HG02884 (cell line): ENCODE measurements around the gene SYDE1.

Experiments used
- ATAC-seq: cut with Tn5 transposase; IDR thresholded peaks from one replicate; pipeline ENCODE4 v1.9.1; 2021; ENCODE audit warnings: mild to moderate bottlenecking, moderate library complexity; ENCODE audit not compliant: unreplicated experiment

The SYDE1 gene

DNA sequence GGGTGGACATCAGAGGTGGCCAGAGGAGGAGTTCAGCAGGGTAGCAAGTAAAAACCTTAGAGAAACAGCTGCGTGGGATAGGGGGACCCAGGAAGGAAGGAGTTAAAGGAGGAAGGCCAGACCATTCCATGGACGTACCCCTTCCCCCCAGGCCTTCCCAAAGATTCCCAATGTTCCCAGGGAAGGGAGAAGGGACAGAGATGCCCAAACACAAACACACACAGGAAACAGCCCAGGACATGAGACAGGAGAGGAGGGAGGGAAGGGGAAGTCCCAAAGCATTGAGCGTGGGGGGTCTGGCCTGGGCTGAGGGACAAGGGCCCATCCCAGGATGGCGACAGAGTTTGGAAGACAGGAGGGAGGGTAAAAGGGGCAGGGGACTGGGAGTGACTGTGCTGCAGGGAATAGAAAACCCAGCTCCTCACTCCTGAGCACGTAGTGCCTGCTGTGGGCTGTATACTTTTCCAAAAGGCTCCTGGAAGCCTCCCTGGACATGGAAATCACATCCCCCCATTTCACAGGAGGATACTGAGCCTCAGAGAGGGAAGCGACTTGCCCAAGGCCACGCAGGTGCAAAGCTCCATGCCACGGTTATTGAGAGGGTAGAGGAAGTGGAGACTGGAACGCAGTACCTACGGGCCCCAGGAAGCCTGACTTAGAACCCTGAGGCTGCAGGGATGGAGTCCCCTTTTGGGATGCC, 1.1 kb downstream of the SYDE1 start:
- ATAC-seq: no peak

DNA sequence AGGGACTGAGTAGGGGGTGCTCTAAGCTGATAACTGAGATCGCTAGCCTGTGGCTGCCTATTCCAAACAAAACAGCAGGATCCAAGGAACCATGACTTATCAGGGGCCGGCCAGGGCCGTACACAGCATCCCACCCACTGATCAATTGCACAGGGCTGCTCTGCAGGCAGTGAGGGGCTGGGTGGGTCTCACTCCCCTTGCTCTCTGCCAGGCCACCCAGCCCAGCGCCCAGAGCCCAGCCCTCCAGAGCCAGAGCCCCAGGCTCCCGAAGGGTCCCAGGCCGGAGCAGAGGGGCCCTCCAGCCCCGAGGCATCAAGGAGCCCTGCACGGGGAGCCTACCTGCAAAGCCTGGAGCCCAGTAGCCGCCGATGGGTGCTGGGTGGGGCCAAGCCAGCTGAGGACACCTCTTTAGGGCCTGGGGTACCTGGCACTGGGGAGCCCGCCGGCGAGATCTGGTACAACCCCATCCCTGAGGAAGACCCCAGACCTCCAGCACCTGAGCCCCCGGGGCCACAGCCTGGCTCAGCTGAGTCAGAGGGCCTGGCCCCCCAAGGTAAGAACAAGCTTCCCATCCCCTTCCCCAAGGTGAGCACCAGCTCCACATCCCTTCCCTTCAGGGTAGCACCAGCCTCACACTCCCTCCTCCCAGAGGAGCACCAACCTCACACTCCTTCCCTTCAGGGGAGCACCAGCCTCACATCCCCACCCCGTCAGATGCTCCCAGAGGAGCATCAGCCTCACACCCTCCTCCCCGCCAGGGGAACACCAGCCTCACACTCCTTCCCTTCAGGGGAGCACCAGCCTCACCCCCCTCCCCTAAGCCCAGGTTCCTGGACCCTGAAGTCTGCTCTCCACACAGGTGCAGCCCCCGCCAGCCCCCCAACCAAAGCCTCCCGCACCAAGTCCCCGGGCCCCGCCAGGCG, 1.9 kb downstream of the SYDE1 start:
- no peak for ATAC-seq

DNA sequence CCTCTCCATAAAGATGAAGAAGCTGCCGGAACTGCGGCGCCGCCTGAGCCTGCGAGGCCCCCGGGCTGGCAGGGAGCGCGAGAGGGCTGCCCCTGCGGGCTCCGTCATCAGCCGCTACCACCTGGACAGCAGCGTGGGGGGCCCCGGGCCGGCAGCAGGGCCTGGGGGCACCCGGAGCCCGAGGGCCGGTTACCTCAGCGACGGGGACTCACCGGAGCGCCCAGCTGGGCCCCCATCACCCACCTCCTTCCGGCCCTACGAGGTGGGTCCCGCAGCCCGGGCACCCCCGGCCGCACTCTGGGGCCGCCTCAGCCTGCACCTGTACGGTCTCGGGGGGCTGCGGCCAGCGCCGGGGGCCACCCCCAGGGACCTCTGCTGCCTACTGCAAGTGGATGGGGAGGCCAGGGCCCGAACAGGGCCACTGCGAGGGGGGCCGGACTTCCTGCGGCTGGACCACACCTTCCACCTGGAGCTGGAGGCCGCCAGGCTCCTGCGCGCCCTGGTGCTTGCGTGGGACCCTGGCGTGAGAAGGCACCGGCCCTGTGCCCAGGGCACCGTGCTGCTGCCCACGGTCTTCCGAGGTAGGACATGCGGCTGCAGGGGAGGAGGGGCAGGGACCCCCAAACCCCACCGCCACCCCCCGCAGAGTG, 2.7 kb downstream of the SYDE1 start:
- no peak for ATAC-seq

DNA sequence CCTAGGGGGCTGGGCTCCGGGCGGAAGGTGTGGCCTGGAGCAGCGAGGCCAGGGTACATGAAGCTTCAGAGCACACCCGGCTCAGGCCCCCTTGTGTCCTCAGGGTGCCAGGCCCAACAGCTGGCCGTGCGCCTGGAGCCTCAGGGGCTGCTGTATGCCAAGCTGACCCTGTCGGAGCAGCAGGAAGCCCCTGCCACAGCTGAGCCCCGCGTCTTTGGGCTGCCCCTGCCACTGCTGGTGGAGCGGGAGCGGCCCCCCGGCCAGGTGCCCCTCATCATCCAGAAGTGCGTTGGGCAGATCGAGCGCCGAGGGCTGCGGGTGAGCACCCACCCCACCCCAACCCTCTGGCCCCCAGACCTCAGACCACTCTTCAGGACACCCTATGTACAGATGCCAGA, 3.2 kb downstream of the SYDE1 start:
- ATAC-seq: no peak

DNA sequence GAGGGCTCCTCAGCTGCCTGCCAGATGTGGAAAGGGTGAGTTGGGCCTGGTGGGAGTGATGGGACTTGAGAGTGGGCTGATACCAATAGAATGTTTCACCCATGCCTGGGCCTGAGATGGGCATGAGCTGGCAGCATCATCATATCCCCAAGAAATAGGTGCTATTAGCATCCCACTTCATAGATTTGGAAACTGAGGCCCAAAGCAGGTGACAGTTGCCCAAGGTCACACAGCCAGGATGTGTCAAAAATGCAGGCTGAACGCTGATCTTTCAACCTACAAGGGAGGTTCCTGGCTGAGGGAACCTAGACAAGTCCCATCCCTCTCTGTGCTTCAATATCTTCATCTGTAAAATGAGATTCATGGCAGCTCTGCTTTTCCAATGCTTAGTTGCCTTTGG, 4.6 kb downstream of the SYDE1 start:
- no peak for ATAC-seq

DNA sequence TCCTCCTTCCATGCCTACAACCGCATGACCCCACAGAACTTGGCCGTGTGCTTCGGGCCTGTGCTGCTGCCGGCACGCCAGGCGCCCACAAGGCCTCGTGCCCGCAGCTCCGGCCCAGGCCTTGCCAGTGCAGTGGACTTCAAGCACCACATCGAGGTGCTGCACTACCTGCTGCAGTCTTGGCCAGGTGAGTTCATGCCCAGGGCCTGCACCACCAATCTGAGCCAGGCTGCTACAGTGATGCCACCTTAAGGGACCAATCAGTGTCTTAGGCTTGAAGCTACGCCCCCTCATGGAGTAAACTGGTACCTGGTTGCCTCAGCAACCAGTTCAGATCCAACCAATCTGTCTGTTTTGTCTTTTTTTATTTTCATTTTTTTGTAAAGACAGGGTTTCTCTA, 5.2 kb downstream of the SYDE1 start:
- no peak for ATAC-seq

DNA sequence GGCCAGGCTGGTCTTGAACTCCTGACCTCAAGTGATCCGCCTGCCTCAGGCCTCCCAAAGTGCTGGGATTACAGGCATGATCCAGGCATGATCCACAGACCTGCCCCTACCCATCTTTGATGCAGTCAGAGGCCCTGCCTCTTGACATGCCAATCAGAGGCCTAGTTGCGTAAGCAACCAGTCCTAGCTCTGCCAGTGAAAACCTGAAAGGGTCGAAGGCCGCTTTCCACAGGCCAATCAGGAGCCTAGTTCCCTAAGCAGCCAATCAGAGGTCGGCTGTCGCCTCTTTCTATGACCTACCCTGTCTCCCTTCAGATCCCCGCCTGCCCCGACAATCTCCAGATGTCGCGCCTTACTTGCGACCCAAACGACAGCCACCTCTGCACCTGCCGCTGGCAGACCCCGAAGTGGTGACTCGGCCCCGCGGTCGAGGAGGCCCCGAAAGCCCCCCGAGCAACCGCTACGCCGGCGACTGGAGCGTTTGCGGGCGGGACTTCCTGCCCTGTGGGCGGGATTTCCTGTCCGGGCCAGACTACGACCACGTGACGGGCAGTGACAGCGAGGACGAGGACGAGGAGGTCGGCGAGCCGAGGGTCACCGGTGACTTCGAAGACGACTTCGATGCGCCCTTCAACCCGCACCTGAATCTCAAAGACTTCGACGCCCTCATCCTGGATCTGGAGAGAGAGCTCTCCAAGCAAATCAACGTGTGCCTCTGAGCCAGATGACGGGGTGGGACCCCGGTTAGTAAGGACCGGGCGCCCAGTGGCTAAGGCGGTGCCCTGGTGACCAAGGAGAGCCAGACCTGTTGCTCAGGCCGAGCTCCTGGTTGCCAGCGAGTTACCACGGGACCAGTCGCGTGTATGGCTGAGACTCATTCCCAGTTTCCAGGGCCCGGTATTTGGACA, 6.3 kb downstream of the SYDE1 start:
- ATAC-seq: no peak

DNA sequence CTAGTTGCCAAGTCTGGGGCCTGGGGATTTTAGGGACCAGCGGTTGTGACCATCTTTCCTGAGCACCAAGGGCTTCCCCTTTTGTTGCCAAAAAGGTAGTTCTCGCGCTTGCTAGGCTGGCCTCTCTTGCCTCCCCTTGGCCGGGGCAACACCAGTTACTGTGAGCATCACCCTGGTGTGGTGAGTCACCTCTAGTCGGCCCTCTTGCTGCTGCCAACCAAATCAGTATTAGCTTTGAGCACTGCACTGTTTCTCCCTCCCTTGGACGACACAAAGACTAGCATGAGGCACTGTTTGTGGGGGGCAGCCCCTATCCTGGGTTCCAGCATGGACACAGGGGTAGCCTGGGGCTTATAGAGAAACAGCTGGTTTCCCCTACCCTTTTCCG, 6.9 kb downstream of the SYDE1 start:
- ATAC-seq: no peak

DNA sequence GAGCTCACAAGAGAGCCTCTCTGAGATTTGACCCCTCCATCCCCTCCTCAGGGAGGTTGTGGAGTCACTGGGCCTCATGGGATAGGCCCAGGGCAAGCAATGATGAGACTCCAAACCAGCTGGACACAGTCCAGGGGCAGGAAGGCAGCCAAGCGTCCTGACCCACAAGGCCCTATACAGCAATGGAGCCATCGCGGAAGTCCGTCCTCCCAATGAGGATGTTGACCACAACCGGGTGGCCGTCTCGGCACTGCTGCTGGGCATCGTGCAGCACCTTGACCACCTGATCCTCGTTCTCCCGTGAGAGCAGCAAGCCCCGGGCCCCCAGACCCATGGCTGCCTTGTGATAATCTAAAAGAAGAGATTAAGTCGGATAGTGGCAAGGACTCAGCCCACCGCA, 7.9 kb downstream of the SYDE1 start:
- ATAC-seq: no peak

DNA sequence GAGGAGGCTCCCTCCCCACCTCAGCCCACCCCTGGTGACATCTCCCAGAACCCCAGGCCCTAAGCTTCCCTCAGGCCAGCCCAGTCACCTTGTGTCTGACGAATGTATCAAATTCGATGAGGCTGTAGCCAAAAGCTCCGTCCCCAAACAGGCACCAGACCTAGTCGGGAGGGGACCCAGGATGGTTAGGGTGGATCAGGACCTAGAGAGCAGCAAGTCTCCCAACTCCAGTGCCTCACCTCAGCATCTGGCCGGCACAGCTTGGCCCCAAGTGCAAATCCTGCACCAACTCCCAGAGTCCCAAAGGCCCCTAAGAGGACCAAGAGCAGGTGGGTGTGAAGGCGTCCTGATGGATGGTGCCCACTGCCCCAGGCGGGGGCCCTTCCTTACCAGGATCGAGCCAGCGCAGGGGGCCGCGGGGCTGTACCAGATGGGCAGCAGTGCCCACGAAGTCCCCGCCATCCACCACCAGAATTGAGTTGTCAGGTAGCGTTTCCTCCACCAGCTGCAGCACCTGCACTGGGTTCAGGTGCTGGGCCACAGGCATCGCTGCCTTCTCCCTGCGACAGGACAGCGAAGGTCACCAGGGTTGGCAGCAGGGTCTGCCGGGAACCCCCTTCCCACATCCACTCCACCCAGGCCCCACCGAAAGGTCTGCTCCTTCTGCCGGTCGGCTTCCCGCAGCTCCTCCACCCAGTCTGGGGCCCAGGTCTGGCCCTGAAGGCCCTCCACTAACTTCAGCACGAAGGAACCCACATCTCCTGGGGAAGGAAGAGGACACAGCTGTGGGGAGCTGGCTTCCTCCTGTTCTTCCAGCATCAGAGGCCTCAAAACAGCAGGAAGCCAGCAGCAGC, 8.8 kb downstream of the SYDE1 start:
- no peak for ATAC-seq

DNA sequence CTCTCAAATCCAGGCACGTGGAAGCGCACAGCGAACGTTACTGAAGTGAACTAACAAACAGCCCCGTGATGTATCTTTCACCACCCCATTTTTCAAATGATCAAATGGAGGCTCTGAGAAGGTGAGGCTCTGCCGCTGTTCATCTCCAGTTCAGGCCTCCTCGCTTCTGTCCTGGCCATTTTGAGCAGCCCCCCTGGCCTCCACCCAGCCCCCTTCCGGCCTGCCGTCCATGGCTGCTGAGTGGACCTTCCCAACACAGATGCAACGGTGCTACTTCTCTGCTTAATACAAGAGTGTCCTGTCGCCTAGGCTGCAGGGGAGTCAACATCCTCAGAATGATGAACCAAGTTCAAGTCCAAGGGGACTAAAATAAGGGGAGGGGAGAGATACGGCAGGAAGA, 9.7 kb downstream of the SYDE1 start:
- ATAC-seq: no peak

DNA sequence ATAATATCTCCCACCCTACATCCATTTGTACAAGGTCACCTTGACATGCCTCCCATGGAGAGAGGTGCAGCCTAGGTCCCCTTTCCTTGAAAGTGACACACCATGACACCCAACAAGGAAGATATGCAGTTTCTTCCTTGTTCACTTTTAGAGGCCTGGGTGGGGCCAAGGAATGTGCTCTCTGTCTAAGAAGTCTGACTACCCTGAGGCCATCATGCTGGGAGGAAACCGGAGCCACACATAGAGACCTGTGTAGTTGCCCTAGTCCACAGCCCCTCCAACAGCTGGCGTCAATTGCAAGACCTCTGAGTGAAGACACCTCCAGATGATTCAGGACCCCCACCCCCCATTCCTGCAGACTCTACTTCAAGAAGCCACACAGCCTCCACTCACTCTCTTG, 11.0 kb downstream of the SYDE1 start:
- no peak for ATAC-seq

DNA sequence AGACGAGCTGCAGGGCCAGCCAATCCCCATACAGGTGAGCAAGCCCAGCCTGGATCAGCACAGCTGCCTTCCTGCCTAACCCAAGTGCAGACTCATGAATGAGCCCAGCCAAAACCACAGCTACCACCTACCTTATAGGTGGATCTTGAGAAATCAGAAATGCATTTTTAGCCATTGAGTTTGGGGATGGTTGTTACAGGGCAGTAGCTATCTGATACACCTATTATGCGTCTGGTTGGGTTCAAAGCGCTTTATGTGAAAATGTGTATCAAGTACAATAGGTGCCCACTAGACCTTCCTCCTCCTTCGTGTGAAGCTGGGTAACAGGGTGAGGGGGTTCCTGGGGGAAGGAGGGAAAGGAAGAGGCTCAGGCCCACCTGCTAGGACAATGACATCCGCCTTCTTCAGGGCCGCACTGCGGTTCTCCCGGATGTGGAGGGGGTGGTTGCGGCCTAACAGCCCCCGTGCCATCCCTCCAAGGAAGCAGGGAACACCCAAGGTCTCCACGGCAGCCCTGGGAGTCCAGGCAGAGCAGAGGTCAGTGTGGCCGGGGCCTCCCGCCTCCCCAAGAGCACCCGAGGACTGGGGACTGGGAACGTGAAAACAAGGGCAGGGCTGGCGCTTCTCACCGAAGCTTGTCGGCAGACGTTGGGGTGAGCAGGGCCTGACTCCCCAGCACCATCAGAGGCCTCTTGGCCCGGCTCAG, 11.7 kb downstream of the SYDE1 start:
- no peak for ATAC-seq

DNA sequence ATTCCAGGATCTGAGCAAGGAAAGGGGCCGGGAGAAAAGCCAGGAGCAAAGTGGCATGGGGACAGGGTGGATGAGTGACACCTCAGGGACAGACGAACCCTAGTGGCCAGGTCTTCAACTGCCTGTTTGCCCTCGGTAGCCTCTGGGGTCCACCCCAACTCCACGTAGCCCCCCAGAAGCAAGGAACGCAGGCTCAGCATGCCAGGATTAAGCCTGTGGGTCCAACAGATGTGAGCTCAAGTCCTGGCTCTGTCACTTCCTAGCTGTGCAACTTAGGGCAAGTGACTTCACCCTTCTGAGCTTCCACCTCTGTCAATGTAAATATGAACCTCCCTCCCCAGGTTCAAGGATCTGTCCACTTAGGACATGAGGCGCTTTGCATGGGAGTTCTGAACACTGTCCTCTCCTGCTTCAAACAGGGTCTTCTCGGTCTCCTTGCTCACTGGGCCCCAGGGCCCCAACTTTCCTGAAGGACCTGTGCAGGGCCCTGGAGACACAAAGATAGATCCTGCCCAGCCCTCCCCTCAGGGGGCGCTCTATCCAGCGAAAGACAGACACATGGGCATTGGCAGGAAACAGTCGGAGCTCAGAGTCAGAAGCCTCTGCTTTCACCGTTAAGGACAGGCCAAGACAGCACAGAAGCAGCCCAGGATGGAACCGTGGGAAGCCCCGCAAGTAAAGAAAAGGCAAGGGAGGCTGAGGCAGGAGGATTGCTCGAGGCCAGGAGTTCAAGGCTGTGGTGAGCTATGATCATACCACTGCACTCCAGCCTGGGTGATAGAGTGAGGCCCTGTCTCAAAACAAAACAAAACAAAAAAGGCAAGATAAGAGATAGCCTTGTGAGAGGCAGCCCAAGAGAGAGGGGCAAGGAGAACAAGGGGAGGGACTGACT, 13.2 kb downstream of the SYDE1 start:
- no peak for ATAC-seq

DNA sequence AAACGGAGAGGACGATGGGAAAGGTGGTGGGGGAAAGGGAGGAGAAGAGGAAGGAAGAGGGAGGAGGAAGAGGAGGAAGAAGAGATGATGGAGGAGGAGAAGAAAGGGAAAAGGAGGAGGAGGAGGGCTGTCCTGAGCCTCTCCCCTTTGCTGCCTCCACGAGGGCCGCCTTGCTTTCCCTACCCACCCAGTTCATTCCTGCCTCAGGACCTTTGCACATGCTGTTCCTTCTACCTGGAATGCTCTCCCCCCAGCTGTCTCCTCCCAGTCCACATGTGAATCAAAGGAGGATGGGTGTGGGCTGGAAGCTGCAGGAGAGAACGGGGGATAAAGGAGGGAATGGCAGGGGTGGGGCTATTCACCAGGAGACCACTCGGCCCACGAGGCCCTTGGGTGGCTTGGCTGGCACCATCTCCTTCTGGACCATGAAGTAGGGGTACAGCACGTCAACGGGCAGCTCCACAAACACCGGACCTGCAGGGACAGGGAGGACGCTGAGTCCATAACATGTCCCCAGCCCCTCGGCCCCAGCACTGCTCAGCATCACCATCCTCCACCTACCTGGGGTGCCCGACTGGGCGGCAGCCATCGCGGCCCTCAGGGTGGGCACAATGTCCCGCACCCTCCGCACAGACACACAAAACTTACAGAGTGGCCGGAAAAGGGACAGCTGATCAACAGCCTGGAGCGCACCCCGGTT, 15.3 kb downstream of the SYDE1 start:
- ATAC-seq: no peak

DNA sequence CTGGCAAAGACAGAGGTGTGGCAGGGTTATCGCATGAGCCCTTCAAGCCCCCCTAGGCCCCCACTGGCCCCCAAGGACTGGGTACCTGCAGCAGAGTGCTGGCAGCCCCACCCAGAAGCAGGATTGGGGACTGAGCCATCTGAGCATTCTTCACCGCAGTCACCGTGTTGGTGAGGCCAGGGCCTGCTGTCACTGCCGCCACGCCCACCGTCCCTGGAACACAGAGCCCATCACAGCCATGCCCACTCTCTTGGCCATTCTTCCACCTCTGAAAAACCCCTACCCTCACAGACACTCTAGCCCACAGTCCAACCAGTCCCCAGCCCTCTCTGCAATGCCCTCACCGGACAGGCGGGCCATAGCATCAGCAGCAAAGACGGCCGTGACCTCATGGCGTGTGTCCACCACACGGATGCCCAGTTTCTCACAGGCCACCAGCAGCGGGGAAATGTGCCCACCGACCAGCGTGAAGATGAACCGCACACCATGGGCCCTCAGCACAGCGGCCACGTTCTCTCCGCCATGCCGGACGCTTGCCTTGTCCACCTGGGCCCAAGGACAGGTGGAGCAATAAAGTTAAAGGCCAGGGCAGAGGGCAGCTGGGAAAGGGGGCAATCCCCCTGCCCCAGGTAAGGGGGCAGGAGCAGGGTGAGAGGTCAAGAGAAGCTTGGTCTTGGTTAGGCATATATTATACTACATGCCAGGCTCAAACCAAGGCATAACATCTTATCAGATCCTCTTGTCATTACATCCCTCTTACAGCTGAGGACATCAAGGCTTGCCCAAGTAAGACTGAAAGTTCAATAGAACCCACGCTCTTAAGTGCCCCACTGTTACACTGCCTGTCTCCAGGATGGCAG, 16.1 kb downstream of the SYDE1 start:
- no peak for ATAC-seq

DNA sequence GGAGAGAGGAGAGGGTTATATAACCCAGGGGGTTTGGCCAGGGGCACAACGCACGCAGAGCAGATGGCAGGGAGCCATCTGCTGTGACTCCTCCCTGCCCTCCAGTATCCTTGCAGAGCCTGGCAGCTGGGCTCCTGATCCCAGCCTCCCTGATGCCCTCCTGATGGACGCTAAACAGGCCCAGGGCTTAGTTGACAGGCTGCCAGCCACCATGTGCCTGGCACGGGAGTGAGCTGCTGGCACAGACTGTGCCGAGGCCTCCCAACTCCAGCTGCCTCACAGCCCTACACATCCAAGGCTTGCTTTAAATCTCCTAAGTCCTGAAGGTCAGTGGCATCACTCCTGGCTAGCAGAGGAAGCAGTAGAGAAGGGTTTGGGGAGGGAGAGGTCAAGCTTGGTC, 16.7 kb downstream of the SYDE1 start:
- ATAC-seq: no peak
